Lower lobe of right lung (tissue), 2 donors: ENCODE data around the gene RPL3. TPM values are rescaled to one million over a fixed set of nuclear protein-coding genes. Genes with fewer than 3 reads are reported as not detected.

ENCODE experiments used
- ATAC-seq, 2 donors: fragments of 200-7000 bp; cut with Tn5 transposase; one replicate each; pipeline ENCODE4 v1.9.1; 2020 to 2022; ENCODE audit warnings: mild to moderate bottlenecking in 2 of 2, moderate library complexity in 2 of 2
- DNase-seq: peaks from one replicate; pipeline ENCODE4 v3.0.0-alpha.2; 2020
- H3K27ac ChIP-seq: fragments of 200-600 bp; one replicate; pipeline ENCODE4 v1.8.0; 2022
- H3K27me3 ChIP-seq: fragments of 200-600 bp; one replicate; pipeline ENCODE4 v1.8.0; 2022; ENCODE audit warnings: low read depth
- H3K36me3 ChIP-seq: fragments of 200-600 bp; one replicate; pipeline ENCODE4 v1.8.0; 2022; ENCODE audit warnings: mild to moderate bottlenecking
- H3K4me1 ChIP-seq: fragments of 200-600 bp; one replicate; pipeline ENCODE4 v1.8.0; 2022
- H3K4me3 ChIP-seq: fragments of 200-600 bp; one replicate; pipeline ENCODE4 v1.8.0; 2022; ENCODE audit warnings: mild to moderate bottlenecking
- H3K9me3 ChIP-seq: fragments of 200-600 bp; one replicate; pipeline ENCODE4 v1.8.0; 2022
- intact Hi-C: fragments of 100-400 bp; cut with DNase I; formaldehyde crosslinking; loops from one replicate; pipeline ENCODE4 v1.11.0; 2022
- total RNA-seq: library from RNA; stranded (reverse); fragmentation: NEBNext Ultra II Directional; extraction: Animal tissue kit (Norgen Biotek cat#: 25700); gene quantifications from one replicate; pipeline ENCODE4 v1.2.1, GENCODE V29; 2021
- TF ChIP-seq, protein P1 (sequence below): fragments of 200-600 bp; IDR thresholded peaks from one replicate; pipeline ENCODE4 v1.8.0; 2022; ENCODE audit warnings: antibody characterized with exemption, mild to moderate bottlenecking
- donor health status: DM: no; HTN: yes; CAD: no; lungs with severe emphysema.

Gene RPL3
- total RNA-seq, 1 donor from 2014 or later: 1,467 TPM

DNA sequence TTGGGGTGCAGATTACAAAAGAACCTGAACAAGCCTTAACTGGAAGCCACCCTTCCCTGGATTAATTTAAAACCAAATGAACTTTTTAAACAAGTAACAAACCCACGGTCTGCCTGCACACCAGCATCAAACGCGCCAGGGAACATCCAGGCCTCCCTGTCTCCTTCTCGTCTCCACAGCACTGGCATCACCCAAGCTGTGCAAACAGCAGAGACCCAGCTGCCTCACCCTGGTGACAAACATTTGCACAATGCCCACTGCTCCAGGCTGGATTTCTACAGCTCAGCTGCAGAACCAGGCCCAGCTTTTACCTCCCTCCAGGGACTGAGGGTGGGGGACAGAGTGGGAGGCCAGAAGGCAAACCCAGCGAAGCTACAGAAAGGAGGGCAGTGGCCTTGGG is 7.0 kb downstream of the RPL3 start:
- Histone ChIP-seq H3K27ac (no peak overlapping the region), H3K36me3 (peaks cover 61% of the 10 kb centered on the region)

DNA sequence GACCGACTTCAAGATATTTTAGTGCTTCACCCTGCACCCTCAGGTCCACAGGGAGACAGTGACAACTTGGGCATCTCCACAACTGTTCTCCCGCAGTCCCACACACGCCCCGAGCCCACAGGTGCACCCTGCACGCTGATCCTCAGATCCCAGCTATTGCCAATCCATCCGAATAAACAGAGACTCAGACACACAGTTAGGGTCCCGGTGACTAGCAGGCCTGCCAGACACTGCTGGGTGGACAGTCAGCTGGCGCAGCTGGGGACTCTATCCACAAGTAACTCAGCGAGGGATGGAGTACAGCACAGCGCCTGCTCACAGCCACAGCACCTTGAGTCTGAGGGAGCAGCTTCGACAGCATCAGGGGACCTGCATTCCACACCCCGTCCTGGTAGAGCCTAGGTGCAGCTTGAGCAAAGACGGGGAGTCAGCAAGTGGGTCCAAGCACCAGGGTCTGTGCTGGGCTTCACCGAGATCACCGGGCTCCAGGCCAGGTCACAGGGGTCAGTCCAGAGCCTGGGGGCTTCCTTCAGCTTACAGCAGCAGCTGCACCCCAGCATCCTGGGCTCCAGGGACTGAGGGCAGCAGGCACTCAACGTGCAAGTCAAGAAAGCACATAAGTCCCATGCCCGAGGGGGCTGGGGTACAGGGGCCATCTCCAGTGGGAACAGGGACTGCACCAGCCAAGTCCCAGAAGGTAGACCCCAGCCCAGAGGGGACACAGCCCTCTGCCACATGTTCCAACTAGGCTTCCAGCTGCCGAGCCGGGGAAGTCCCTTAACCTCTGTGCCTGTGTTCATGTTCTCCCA is 7.6 kb downstream of the RPL3 start:
- DNase-seq (no peak), ATAC-seq (no peak)
- H3K9me3 ChIP-seq: no peaks in the 10 kb centered on the region
- peaks cover 62% of the 10 kb centered on the region for H3K4me1 ChIP-seq
- H3K27me3 ChIP-seq: no peaks in the 10 kb centered on the region
- intact Hi-C loops: loop anchor here (10.0 kb wide), 1 partner anchor 137 kb away; no protein-coding TSS in a partner anchor
- peaks cover 55% of the 10 kb centered on the region for H3K36me3 ChIP-seq
- TF ChIP-seq, protein P1, sequence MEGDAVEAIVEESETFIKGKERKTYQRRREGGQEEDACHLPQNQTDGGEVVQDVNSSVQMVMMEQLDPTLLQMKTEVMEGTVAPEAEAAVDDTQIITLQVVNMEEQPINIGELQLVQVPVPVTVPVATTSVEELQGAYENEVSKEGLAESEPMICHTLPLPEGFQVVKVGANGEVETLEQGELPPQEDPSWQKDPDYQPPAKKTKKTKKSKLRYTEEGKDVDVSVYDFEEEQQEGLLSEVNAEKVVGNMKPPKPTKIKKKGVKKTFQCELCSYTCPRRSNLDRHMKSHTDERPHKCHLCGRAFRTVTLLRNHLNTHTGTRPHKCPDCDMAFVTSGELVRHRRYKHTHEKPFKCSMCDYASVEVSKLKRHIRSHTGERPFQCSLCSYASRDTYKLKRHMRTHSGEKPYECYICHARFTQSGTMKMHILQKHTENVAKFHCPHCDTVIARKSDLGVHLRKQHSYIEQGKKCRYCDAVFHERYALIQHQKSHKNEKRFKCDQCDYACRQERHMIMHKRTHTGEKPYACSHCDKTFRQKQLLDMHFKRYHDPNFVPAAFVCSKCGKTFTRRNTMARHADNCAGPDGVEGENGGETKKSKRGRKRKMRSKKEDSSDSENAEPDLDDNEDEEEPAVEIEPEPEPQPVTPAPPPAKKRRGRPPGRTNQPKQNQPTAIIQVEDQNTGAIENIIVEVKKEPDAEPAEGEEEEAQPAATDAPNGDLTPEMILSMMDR: no peak
- H3K4me3 ChIP-seq: no peak overlapping the region
- H3K27ac ChIP-seq: no peak overlapping the region

More for the DNA sequence above, 7.0 kb downstream of the RPL3 start:
- peaks cover 66% of the 10 kb centered on the region for H3K4me1 ChIP-seq
- H3K4me3 ChIP-seq: no peak overlapping the region
- TF ChIP-seq, protein P1: no peak
- no peak for ATAC-seq
- DNase-seq: no peak
- H3K9me3 ChIP-seq: no peaks in the 10 kb centered on the region
- intact Hi-C loops: loop anchor here (10.0 kb wide), 1 partner anchor 138 kb away; no protein-coding TSS in a partner anchor
- H3K27me3 ChIP-seq: no peaks in the 10 kb centered on the region

DNA sequence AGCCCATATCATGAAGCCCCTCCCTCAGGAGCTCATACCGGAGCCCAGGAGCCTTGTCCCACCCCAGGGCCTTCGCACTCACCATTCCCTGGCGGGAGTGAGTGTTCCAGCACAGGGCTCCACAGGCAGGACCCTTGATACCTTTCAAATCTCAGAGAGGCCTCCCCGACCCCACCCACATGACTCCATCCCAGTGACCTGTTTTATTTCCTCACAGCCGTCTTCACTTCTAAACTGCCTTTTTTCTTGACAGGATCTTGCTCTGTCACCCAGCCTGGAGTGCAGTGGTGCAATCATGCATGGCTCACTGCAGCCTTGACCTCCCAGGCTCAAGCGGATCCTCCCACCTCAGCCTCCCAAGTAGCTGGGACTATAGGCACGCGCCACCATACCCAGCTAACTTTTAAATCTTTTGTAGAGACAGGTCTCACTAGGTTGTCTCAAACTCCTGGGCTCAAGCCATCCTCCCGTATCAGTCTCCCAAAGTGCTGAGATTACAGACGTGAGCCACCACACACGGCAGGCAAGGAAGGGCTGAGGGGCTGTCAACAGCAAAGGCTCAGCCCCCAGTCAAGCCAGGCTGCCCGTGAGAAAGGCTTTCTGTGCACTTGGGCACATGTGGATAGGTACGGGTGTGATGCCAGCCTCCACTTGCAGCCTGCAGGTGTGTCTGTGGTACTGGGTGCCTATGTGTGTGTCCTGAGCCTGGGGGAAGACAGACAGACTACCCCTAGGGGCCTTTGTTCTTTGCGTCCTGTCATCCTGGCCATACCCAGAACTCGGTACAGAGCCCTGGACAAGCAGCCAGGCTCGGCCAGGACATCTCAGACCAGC is 9.3 kb downstream of the RPL3 start:
- Histone ChIP-seq H3K4me1 (peaks cover 48% of the 10 kb centered on the region), H3K9me3 (no peaks in the 10 kb centered on the region), H3K27me3 (no peaks in the 10 kb centered on the region), H3K27ac (peak overlapping the region; percentile 59), H3K4me3 (no peak overlapping the region), H3K36me3 (peaks cover 38% of the 10 kb centered on the region)
- ATAC-seq (peak in 1 of 2 donors; percentile 2), DNase-seq (no peak)
- TF ChIP-seq, protein P1: no peak
- intact Hi-C loops: loop anchor here (10.0 kb wide), 1 partner anchor 135 kb away; no protein-coding TSS in a partner anchor

DNA sequence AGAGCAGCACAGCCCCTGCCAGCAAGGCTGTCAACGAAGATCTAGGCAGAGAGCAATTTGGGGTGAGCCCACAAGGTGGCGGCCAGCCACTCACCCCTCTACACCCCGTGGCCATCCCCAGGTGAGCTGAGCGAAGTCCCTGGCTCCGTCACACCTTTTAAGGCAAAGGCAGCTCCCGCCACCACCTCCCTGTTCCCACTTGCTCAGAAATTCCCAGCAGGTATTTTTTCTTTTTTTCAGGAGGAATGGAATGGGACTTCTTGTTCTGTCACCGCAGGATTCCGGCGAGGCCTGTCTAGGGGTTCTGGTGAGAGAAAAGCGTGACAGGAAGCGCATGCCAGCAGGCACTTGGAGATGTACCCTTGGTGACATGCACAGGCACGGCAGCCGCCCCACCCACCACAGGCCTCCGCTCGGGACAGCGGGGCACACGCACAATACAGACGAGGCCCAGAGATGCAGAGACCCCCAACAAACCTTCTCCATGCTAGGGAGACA is 10.0 kb downstream of the RPL3 start:
- Histone ChIP-seq H3K36me3 (peaks cover 31% of the 10 kb centered on the region), H3K27me3 (no peaks in the 10 kb centered on the region), H3K4me3 (peak overlapping the region; percentile 25), H3K9me3 (no peaks in the 10 kb centered on the region), H3K27ac (peak overlapping the region; percentile 59), H3K4me1 (peaks cover 41% of the 10 kb centered on the region)
- TF ChIP-seq, protein P1: no peak
- intact Hi-C loops: no loop called here
- DNase-seq (no peak), ATAC-seq (peak in 1 of 2 donors; percentile 2)

DNA sequence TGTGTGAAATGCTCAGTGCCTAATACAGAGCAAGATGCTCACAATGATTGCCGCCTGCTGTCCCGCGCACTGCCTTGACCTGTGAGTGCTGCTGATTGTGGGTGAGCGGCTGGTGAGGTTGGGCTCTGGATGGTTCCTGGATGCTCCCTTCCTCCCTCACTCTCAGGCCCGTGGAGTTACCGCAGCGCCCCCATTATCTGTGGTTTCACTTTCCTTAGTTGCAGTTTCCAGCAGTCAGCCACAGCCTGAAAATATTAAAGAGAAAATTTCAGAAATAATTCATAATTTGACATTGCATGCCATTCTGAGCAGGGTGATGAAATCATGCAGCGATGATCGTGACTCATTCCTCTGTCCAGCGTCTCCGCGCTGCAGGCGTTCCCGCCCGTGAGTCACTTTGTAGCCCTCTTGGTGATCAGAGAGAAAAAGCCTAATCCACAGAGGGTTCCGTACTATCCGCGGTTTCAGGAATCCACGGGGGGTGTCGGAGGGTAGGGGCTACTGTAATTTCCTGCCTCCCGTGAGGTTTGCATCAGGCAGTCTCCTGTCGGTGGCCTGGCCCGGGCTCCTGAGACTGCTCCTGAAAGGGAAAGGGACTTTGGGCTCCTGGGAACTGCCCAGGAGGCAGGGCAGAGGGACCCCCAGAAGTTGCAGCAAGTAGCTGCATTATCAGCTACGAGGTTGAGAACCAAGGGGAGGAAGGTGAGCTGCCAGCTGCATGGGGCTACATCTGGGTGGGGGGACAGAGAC is 10.6 kb downstream of the RPL3 start:
- no peaks in the 10 kb centered on the region for H3K9me3 ChIP-seq
- TF ChIP-seq, protein P1: no peak
- peaks cover 38% of the 10 kb centered on the region for H3K4me1 ChIP-seq
- peak; percentile 69 for DNase-seq
- intact Hi-C loops: no loop called here
- ATAC-seq: peak; percentile 39 to 42
- H3K27ac ChIP-seq: peak overlapping the region; percentile 59
- H3K36me3 ChIP-seq: peaks cover 24% of the 10 kb centered on the region
- no peaks in the 10 kb centered on the region for H3K27me3 ChIP-seq
- peak overlapping the region; percentile 25 for H3K4me3 ChIP-seq
